Heart right ventricle (tissue), 16 donors: ENCODE results near the gene CXCL6. TPM values are rescaled to one million over a fixed set of nuclear protein-coding genes. Genes with fewer than 3 reads are reported as not detected.

ENCODE experiments used
- ATAC-seq, 8 donors: fragments of 200-7000 bp; cut with Tn5 transposase; one replicate each; pipeline ENCODE4 v1.9.1; 2020; ENCODE audit warnings: mild to moderate bottlenecking in 8 of 8, moderate library complexity in 8 of 8, moderate number of reproducible peaks in 1 of 8
- DNase-seq, 2 donors: peaks; one replicate each; pipeline ENCODE4 v3.0.0-alpha.2; 2020
- H3K27ac ChIP-seq, 10 donors: fragments of 200-600 bp; sonication (generic) in 2 of 10; one replicate each; pipeline versions ENCODE4 v1.5.0 to v1.8.0; 2020 to 2022; ENCODE audit warnings: mild to moderate bottlenecking in 3 of 10
- H3K27me3 ChIP-seq, 7 donors: fragments of 200-600 bp; one replicate each; pipeline ENCODE4 v1.8.0; 2021 to 2022; ENCODE audit warnings: mild to moderate bottlenecking in 2 of 7
- H3K36me3 ChIP-seq, 9 donors: fragments of 200-600 bp; sonication (generic) in 1 of 9; one replicate each; pipeline versions ENCODE4 v1.5.0 to v1.8.0; 2020 to 2022; ENCODE audit warnings: mild to moderate bottlenecking in 2 of 9
- H3K4me1 ChIP-seq, 9 donors: fragments of 200-600 bp; sonication (generic) in 1 of 9; one replicate each; pipeline versions ENCODE4 v1.5.0 to v1.8.0; 2020 to 2022; ENCODE audit warnings: mild to moderate bottlenecking in 4 of 9
- H3K4me3 ChIP-seq, 10 donors: fragments of 200-600 bp; sonication (generic) in 2 of 10; one replicate each; pipeline versions ENCODE4 v1.5.0 to v1.8.0; 2020 to 2022; ENCODE audit warnings: mild to moderate bottlenecking in 7 of 10, moderate library complexity in 2 of 10
- H3K9me3 ChIP-seq, 11 donors: fragments of 200-600 bp in 10 of 11; sonication (generic) in 2 of 11; one replicate each; pipeline versions ENCODE4 v1.5.0 to v1.8.0; 2013 to 2022; ENCODE audit warnings: mild to moderate bottlenecking in 2 of 11, control low read depth in 1 of 11, moderate library complexity in 1 of 11
- CTCF ChIP-seq, 9 donors: fragments of 200-600 bp; sonication (generic) in 2 of 9; IDR thresholded peaks; one replicate each; pipeline versions ENCODE4 v1.5.0 to v1.8.0; 2021 to 2022; ENCODE audit warnings: antibody characterized with exemption in 9 of 9, mild to moderate bottlenecking in 5 of 9, moderate library complexity in 1 of 9
- WGBS, 2 donors: extraction: QIAGEN DNeasy Blood & Tissue Kit; methylation state at CpG; one replicate each; pipeline ENCODE4 v1.1.7; 2013; ENCODE audit warnings: inconsistent platforms in 1 of 2; 5-methylcytosine and 5-hydroxymethylcytosine counted together
- intact Hi-C, 10 donors: fragments of 100-400 bp; cut with DNase I; formaldehyde crosslinking; loops; one replicate each; pipeline versions ENCODE4 v1.11.1 to v1.14.2; 2022
- polyA plus RNA-seq, 2 donors: library from polyadenylated mRNA; stranded (reverse); fragments of 200-250 nt; gene quantifications; one replicate each; pipeline ENCODE4 v1.2.3, GENCODE V29; 2013
- total RNA-seq, 10 donors: library from RNA; stranded (reverse); fragmentation: NEBNext Ultra II Directional in 3 of 10; extraction: Animal tissue kit (Norgen Biotek cat#: 25700) in 3 of 10; gene quantifications; one replicate each; pipeline versions ENCODE4 v1.2.1 to v1.2.4, GENCODE V29; 2021 to 2023
- donor health status: Arrhythmogenic right ventricular cardiomyopathy.
- donor health status: ischemic (EF 13 %, LVEDD 7.1; RV severe dilation, severe dysfunction).
- donor health status: healthy with polysubstance abuse.
- donor health status: DM: no; HTN: yes; CAD: no.
- donor health status: DM: no; HTN: no; CAD: no.
- donor health status: ischemic (EF 25% LVEDD 6.9; RV normal size, moderate dysfunction).
- donor health status: ischemic (EF 25% LVEDD 5.7; RV mildly dilated, moderate dysfunction).
- donor health status: healthy.
- donor health status: DM: yes; HTN: yes; CAD: no.
- donor health status: Ischemic cardiomyopathy.
- donor health status: ischemic (EF 35%, LVEDD 5.7; RV mildly dilated, moderate dysfunction).
- donor health status: nonischemic (EF 11% LVEDD 7.7; RV severe dilation, severe dysfunction).
- donor health status: DM: yes; HTN: yes; CAD: no.
- donor health status: PGD.
- donor health status: ischemic (EF 29% LVEDD 5.4; RV normal size, mild dysfunction).
- donor health status: nonischemic (EF 23%, LVEDD 6.1; RV moderate dilation, normal function).

The CXCL6 gene
- total and polyA plus RNA-seq, 12 donors, result 0.16 to 3.7 (median 0.28) TPM; not detected in 9

- H3K36me3 ChIP-seq, result no peaks in the 10 kb centered on the region
- WGBS, 2 donors, result 85 to 97% methylated on average over 2 of the region's 2 CpGs
- no peak overlapping the region for H3K27ac ChIP-seq
- intact Hi-C loops, result loop anchor here in 1 of 10 donors (10.0 kb wide), 1 partner anchor 347 kb away; no protein-coding TSS in a partner anchor
- no peak overlapping the region for H3K4me3 ChIP-seq
- H3K4me1 ChIP-seq, result no peaks in the 10 kb centered on the region
- H3K27me3 ChIP-seq, result no peaks in the 10 kb centered on the region
- H3K9me3 ChIP-seq, result peaks cover 0 to 32% (median 4%) of the 10 kb centered on the region in 11 donors
- no peak for TF ChIP-seq CTCF (IDR thresholded peaks at IDR 0.05)
- no peak for ATAC-seq
- no peak for DNase-seq
Measured at GRCh38 chr4:73801692-73802091, 34.8 kb upstream of the CXCL6 start.

- Histone ChIP-seq H3K36me3 (no peaks in the 10 kb centered on the region), H3K4me1 (no peaks in the 10 kb centered on the region), H3K4me3 (no peak overlapping the region), H3K27me3 (no peaks in the 10 kb centered on the region), H3K27ac (no peak overlapping the region), H3K9me3 (peaks cover 0 to 32% (median 4%) of the 10 kb centered on the region in 11 donors)
- WGBS, 2 donors, result 56 to 71% methylated on average over 3 of the region's 3 CpGs
- no peak for TF ChIP-seq CTCF (IDR thresholded peaks at IDR 0.05)
- intact Hi-C loops, result loop anchor here in 1 of 10 donors (10.0 kb wide), 1 partner anchor 348 kb away; no protein-coding TSS in a partner anchor
- no peak for ATAC-seq
- DNase-seq, result no peak
Measured at GRCh38 chr4:73803213-73803612, 33.3 kb upstream of the CXCL6 start.

- Histone ChIP-seq H3K9me3 (peaks cover 0 to 2% (median 0%) of the 10 kb centered on the region in 11 donors), H3K36me3 (no peaks in the 10 kb centered on the region), H3K4me3 (no peak overlapping the region), H3K27me3 (no peaks in the 10 kb centered on the region), H3K4me1 (peaks cover 0 to 8% (median 0%) of the 10 kb centered on the region in 9 donors), H3K27ac (no peak overlapping the region)
- intact Hi-C loops, result no loop called here
- no peak for ATAC-seq
- DNase-seq, result no peak
- 70 to 75% methylated on average over 3 of the region's 3 CpGs for WGBS, 2 donors
- TF ChIP-seq CTCF (IDR thresholded peaks at IDR 0.05), result no peak
Measured at GRCh38 chr4:73810191-73810590, 26.3 kb upstream of the CXCL6 start.

GRCh38 chr4:73811841-73812240 is 24.6 kb upstream of the CXCL6 start:
- DNase-seq (no peak), ATAC-seq (no peak)
- Histone ChIP-seq H3K4me3 (no peak overlapping the region), H3K27ac (no peak overlapping the region), H3K4me1 (peaks cover 0 to 22% (median 0%) of the 10 kb centered on the region in 9 donors), H3K27me3 (no peaks in the 10 kb centered on the region), H3K36me3 (no peaks in the 10 kb centered on the region), H3K9me3 (no peaks in the 10 kb centered on the region)
- WGBS, 2 donors, result 55 to 70% methylated on average over 1 of the region's 1 CpG
- no peak for TF ChIP-seq CTCF (IDR thresholded peaks at IDR 0.05)
- intact Hi-C loops, result no loop called here
